KMS-11 (cell line): ENCODE results near the gene SDK1.

ENCODE experiments used
- H2AFZ ChIP-seq: fragments of 200-600 bp; sonication (generic); 2 replicates; pipeline ENCODE4 v1.6.1; 2016; ENCODE audit warnings: antibody characterized with exemption, mixed run types, low read depth
- H3K27ac ChIP-seq: fragments of 200-600 bp; sonication (generic); 2 replicates; pipeline ENCODE4 v1.6.1; 2016; ENCODE audit warnings: mild to moderate bottlenecking, mixed run types
- H3K27me3 ChIP-seq: fragments of 200-600 bp; sonication (generic); 2 replicates; pipeline ENCODE4 v1.6.1; 2017; ENCODE audit warnings: mild to moderate bottlenecking, low read depth, mixed run types, moderate library complexity; ENCODE audit not compliant: insufficient read depth
- H3K36me3 ChIP-seq: fragments of 200-600 bp; sonication (generic); 2 replicates; pipeline ENCODE4 v1.6.1; 2017; ENCODE audit warnings: mild to moderate bottlenecking, mixed run types; ENCODE audit not compliant: insufficient read depth
- H3K4me1 ChIP-seq: fragments of 200-600 bp; sonication (generic); 2 replicates; pipeline ENCODE4 v1.6.1; 2016; ENCODE audit warnings: mild to moderate bottlenecking, low read depth, mixed run types; ENCODE audit not compliant: poor library complexity, severe bottlenecking
- H3K4me2 ChIP-seq: fragments of 200-600 bp; sonication (generic); 2 replicates; pipeline ENCODE4 v1.7.0; 2016; ENCODE audit warnings: mild to moderate bottlenecking, mixed run types
- H3K4me3 ChIP-seq: fragments of 200-600 bp; sonication (generic); IDR thresholded peaks from 2 replicates; pipeline ENCODE4 v1.6.1; 2017; ENCODE audit warnings: low read depth, low read length, mixed read lengths; ENCODE audit not compliant: insufficient read depth
- H3K79me2 ChIP-seq: fragments of 200-600 bp; sonication (generic); 2 replicates; pipeline ENCODE4 v1.6.1; 2016; ENCODE audit warnings: low read depth, mixed run types; ENCODE audit not compliant: insufficient read depth
- H3K9ac ChIP-seq: fragments of 200-600 bp; sonication (generic); 2 replicates; pipeline ENCODE4 v1.6.1; 2016; ENCODE audit warnings: mild to moderate bottlenecking, mixed run types
- H4K20me1 ChIP-seq: fragments of 200-600 bp; sonication (generic); 2 replicates; pipeline ENCODE4 v1.6.1; 2016; ENCODE audit warnings: mild to moderate bottlenecking, mixed run types; ENCODE audit not compliant: insufficient read depth
- CTCF ChIP-seq: fragments of 200-600 bp; sonication (generic); conservative IDR thresholded peaks from 2 replicates; pipeline ENCODE4 v1.6.1; 2017; ENCODE audit warnings: low read depth, mild to moderate bottlenecking, antibody characterized with exemption, low read length, moderate library complexity, mixed read lengths

SDK1 gene

GRCh38 chr7:4166807-4167206, 865.8 kb downstream of the SDK1 start:
- no peak for TF ChIP-seq CTCF
- H3K4me3 ChIP-seq, result no peak overlapping the region
- H3K9ac ChIP-seq, result no peak overlapping the region
- no peak overlapping the region for H3K27ac ChIP-seq
- no peaks in the 10 kb centered on the region for H3K36me3 ChIP-seq
- no peaks in the 10 kb centered on the region for H3K4me1 ChIP-seq
- no peak overlapping the region; the same call in 1 of the 2 replicates for H2AFZ ChIP-seq
- H3K4me2 ChIP-seq, result no peak overlapping the region
- peaks cover 4% of the 10 kb centered on the region; the same call in 1 of the 2 replicates for H3K27me3 ChIP-seq
- no peaks in the 10 kb centered on the region for H3K79me2 ChIP-seq
- H4K20me1 ChIP-seq, result no peaks in the 10 kb centered on the region

GRCh38 chr7:4167385-4167910, 866.4 kb downstream of the SDK1 start:
- peaks cover 4% of the 10 kb centered on the region; the same call in 1 of the 2 replicates for H3K27me3 ChIP-seq
- no peaks in the 10 kb centered on the region for H3K79me2 ChIP-seq
- no peaks in the 10 kb centered on the region for H3K4me1 ChIP-seq
- H3K4me2 ChIP-seq, result no peak overlapping the region
- no peaks in the 10 kb centered on the region for H4K20me1 ChIP-seq
- TF ChIP-seq CTCF, result no peak
- no peak overlapping the region; the same call in 1 of the 2 replicates for H2AFZ ChIP-seq
- H3K4me3 ChIP-seq, result no peak overlapping the region
- no peaks in the 10 kb centered on the region for H3K36me3 ChIP-seq
- H3K9ac ChIP-seq, result no peak overlapping the region
- H3K27ac ChIP-seq, result no peak overlapping the region

- H3K27me3 ChIP-seq, result peaks cover 4% of the 10 kb centered on the region; the same call in 1 of the 2 replicates
- H3K79me2 ChIP-seq, result no peaks in the 10 kb centered on the region
- H3K4me3 ChIP-seq, result no peak overlapping the region
- H2AFZ ChIP-seq, result no peak overlapping the region
- no peaks in the 10 kb centered on the region for H3K36me3 ChIP-seq
- H3K4me2 ChIP-seq, result no peak overlapping the region
- H3K27ac ChIP-seq, result no peak overlapping the region
- no peak for TF ChIP-seq CTCF
- no peaks in the 10 kb centered on the region for H3K4me1 ChIP-seq
- no peaks in the 10 kb centered on the region for H4K20me1 ChIP-seq
- H3K9ac ChIP-seq, result no peak overlapping the region
Measured at GRCh38 chr7:4168041-4168440, 867.0 kb downstream of the SDK1 start.

- Histone ChIP-seq H3K4me3 (no peak overlapping the region), H3K9ac (no peak overlapping the region), H3K4me1 (no peaks in the 10 kb centered on the region), H3K4me2 (no peak overlapping the region), H3K27me3 (peaks cover 4% of the 10 kb centered on the region; the same call in 1 of the 2 replicates), H2AFZ (no peak overlapping the region), H3K79me2 (no peaks in the 10 kb centered on the region), H3K27ac (no peak overlapping the region), H4K20me1 (no peaks in the 10 kb centered on the region), H3K36me3 (no peaks in the 10 kb centered on the region)
- TF ChIP-seq CTCF, result no peak
Measured at GRCh38 chr7:4168541-4168940, 867.5 kb downstream of the SDK1 start.
